ENCODE data around the gene IFITM5.

- no peak for TF ChIP-seq POLR2AphosphoS5 (IDR thresholded peaks at IDR 0.05; ENCODE audit: low read depth, low read length)
- peak; percentile 96 for TF ChIP-seq CTCF (IDR thresholded peaks at IDR 0.05)
- no peak for TF ChIP-seq REST (IDR thresholded peaks at IDR 0.05; ENCODE audit: insufficient read depth in 1 of 2, low read depth in 2 of 2, low read length in 1 of 2)
These were observed 48.5 kb downstream of the IFITM5 start for GRCh38 chr11:250740-251299.
